HepG2 (cell line): ENCODE results near the gene FRMD8. TPM values are rescaled to one million over a fixed set of nuclear protein-coding genes. Genes with fewer than 3 reads are reported as not detected.

ENCODE experiments used
- CREM ChIP-seq, 2 experiments: sonication (generic) in 1 of 2; formaldehyde crosslinking in 1 of 2; IDR thresholded peaks; 2 replicates each; pipeline versions ENCODE4 v1.4.0 to v1.6.1; 2016 to 2020; ENCODE audit warnings: antibody characterized with exemption in 1 of 2, mild to moderate bottlenecking in 1 of 2, missing genetic modification reagents in 1 of 2
- EED ChIP-seq: sonication (generic); formaldehyde crosslinking; IDR thresholded peaks from 2 replicates; pipeline ENCODE4 v1.5.0; 2020; ENCODE audit warnings: mild to moderate bottlenecking, missing genetic modification reagents
- GLI4 ChIP-seq: sonication (generic); formaldehyde crosslinking; IDR thresholded peaks from 2 replicates; pipeline ENCODE4 v1.5.1; 2020; ENCODE audit warnings: missing genetic modification reagents, mild to moderate bottlenecking, moderate library complexity, borderline replicate concordance
- KLF16 ChIP-seq, 2 experiments: sonication (generic) in 1 of 2; formaldehyde crosslinking in 1 of 2; IDR thresholded peaks; 2 replicates each; pipeline versions ENCODE4 v1.6.1 to v1.8.0; 2016 to 2023; ENCODE audit warnings: missing genetic modification reagents in 2 of 2, missing compliant biosample characterization in 1 of 2
- MYC ChIP-seq: sonication (generic); formaldehyde crosslinking; IDR thresholded peaks from 2 replicates; pipeline ENCODE4 v1.9.0; 2021; ENCODE audit warnings: missing genetic modification reagents, borderline replicate concordance
- NBN ChIP-seq: fragments of 450-650 bp; conservative IDR thresholded peaks from 2 replicates; pipeline ENCODE4 v1.6.1; 2017
- SOX13 ChIP-seq, 3 experiments: fragments of 450-650 bp in 1 of 3; sonication (generic) in 1 of 3; formaldehyde crosslinking in 1 of 3; IDR thresholded peaks in 2 of 3; conservative IDR thresholded peaks in 1 of 3; 2 replicates each; pipeline versions ENCODE4 v1.5.0 to v1.6.1; 2016 to 2020; ENCODE audit warnings: antibody characterized with exemption in 1 of 3, mild to moderate bottlenecking in 1 of 3, missing compliant biosample characterization in 1 of 3, missing genetic modification reagents in 1 of 3, moderate library complexity in 1 of 3
- SOX6 ChIP-seq, 2 experiments: fragments of 450-650 bp in 1 of 2; sonication (generic) in 1 of 2; formaldehyde crosslinking in 1 of 2; IDR thresholded peaks; 2 replicates each; pipeline versions ENCODE4 v1.4.0 to v1.6.1; 2017 to 2020; ENCODE audit warnings: antibody characterized with exemption in 1 of 2, mild to moderate bottlenecking in 1 of 2, missing genetic modification reagents in 1 of 2
- TARDBP ChIP-seq: sonication (generic); formaldehyde crosslinking; IDR thresholded peaks from 2 replicates; pipeline ENCODE4 v1.8.0; 2022; ENCODE audit warnings: mild to moderate bottlenecking, missing genetic modification reagents
- ZFY ChIP-seq: sonication (generic); formaldehyde crosslinking; IDR thresholded peaks from 2 replicates; pipeline ENCODE4 v1.4.0; 2020; ENCODE audit warnings: missing genetic modification reagents
- ZNF264 ChIP-seq: sonication (generic); formaldehyde crosslinking; IDR thresholded peaks from 2 replicates; pipeline ENCODE4 v1.4.0; 2020; ENCODE audit warnings: missing genetic modification reagents
- ZNF326 ChIP-seq: sonication (generic); formaldehyde crosslinking; IDR thresholded peaks from 2 replicates; pipeline ENCODE4 v1.4.0; 2020; ENCODE audit warnings: missing genetic modification reagents, borderline replicate concordance
- ZNF605 ChIP-seq: sonication (generic); formaldehyde crosslinking; IDR thresholded peaks from 2 replicates; pipeline ENCODE4 v1.8.0; 2022; ENCODE audit warnings: mild to moderate bottlenecking, missing genetic modification reagents
- ZNF607 ChIP-seq: sonication (generic); formaldehyde crosslinking; IDR thresholded peaks from 2 replicates; pipeline ENCODE4 v1.5.1; 2020; ENCODE audit warnings: missing genetic modification reagents, mild to moderate bottlenecking, borderline replicate concordance
- polyA plus RNA-seq, 8 experiments: library from polyadenylated mRNA; depleted of rRNA in 3 of 8; stranded (reverse) in 7 of 8; unstranded in 1 of 8; fragments of >200 nt; fragmentation: Illumina TruSeq in 4 of 8; extraction: Trizol in 4 of 8; gene quantifications; 2 replicates each; pipeline versions ENCODE4 v1.2.1 to v1.2.3, GENCODE V29; 2011 to 2016; ENCODE audit warnings: low read depth in 4 of 8, missing spikeins in 1 of 8, mixed read lengths in 1 of 8; ENCODE audit not compliant: insufficient read depth in 1 of 8
- total RNA-seq, 5 experiments: library from RNA; depleted of rRNA; stranded (reverse); fragments of >200 nt; fragmentation: Illumina TruSeq; extraction: Trizol; gene quantifications; 2 replicates each; pipeline ENCODE4 v1.2.3, GENCODE V29; 2016; ENCODE audit warnings: low read depth in 1 of 5
- TF ChIP-seq, protein P1 (sequence below): sonication (generic); formaldehyde crosslinking; IDR thresholded peaks from 2 replicates; pipeline ENCODE4 v1.5.0; 2020; ENCODE audit warnings: mild to moderate bottlenecking, missing genetic modification reagents
- TF ChIP-seq, protein P2 (sequence below): sonication (generic); formaldehyde crosslinking; IDR thresholded peaks from 2 replicates; pipeline ENCODE4 v1.4.0; 2020; ENCODE audit warnings: missing genetic modification reagents, mild to moderate bottlenecking, borderline replicate concordance
- TF ChIP-seq, protein P3 (sequence below): sonication (generic); formaldehyde crosslinking; conservative IDR thresholded peaks from 2 replicates; pipeline ENCODE4 v1.4.0; 2020; ENCODE audit warnings: mild to moderate bottlenecking, missing genetic modification reagents, moderate library complexity
- TF ChIP-seq, protein P4 (sequence below): sonication (generic); formaldehyde crosslinking; IDR thresholded peaks from 2 replicates; pipeline ENCODE4 v1.4.0; 2020; ENCODE audit warnings: missing genetic modification reagents

The FRMD8 gene
- total and polyA plus RNA-seq, 2 of the 13 experiments (the other 11 are each of a cell fraction or from before 2014, with no cell fraction given): 5.8 to 20.6 TPM

DNA sequence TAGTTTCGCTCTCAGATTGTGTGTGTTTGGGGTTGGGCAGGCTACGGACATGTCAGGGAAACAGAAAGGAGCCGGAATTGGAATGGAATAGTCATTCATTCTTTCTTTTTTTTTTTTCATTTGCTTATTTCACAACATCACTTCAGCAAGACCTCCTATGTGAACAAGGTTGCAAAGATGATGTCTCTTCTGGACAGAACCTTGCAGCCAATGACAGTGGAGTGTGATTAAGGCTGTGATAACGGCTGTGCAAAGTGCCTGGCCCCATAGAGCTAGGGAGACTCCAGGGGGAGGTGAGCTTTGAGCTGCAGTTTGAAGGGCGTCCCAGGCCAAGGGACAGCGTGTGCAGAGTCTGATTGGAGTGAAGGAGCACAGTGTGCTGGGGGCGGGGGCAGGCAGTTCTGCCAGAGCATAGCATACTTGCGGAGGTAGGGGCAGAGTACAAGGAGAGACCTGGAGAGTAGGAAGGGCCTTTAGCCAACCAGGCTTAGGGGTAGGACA, 28.5 kb upstream of the FRMD8 start (continued):
- TF ChIP-seq GLI4 (CRISPR knock-in tag) (peak; percentile 44; the same call in 1 of the 2 replicates), EED (CRISPR knock-in tag) (no peak), TARDBP (CRISPR knock-in tag) (peak; percentile 88), CREM (IDR thresholded peaks at IDR 0.05) (peak; percentile 70; the same call in 1 of the 2 replicates), CREM (CRISPR knock-in tag; IDR thresholded peaks at IDR 0.05) (no peak), ZFY (CRISPR knock-in tag) (no peak), NBN (no peak), ZNF326 (CRISPR knock-in tag) (no peak), MYC (peak; percentile 69; the same call in 1 of the 2 replicates), SOX13 (IDR thresholded peaks at IDR 0.05) (no peak), SOX13 (CRISPR knock-in tag; conservative IDR thresholded peaks at IDR 0.05 in 1 of 2, IDR thresholded peaks at IDR 0.05 in 1 of 2) (peak in 1 of 2 experiments; percentile 27; a peak in 1 of 4 replicates), SOX6 (IDR thresholded peaks at IDR 0.05) (no peak), SOX6 (CRISPR knock-in tag; IDR thresholded peaks at IDR 0.05) (peak; percentile 87), ZNF605 (CRISPR knock-in tag) (peak; percentile 27; the same call in 1 of the 2 replicates), ZNF264 (CRISPR knock-in tag) (peak; percentile 89; the same call in 1 of the 2 replicates), ZNF607 (CRISPR knock-in tag) (peak; percentile 67; the same call in 1 of the 2 replicates), KLF16 (CRISPR knock-in tag; IDR thresholded peaks at IDR 0.05) (peak in 1 of 2 experiments; percentile 37; a peak in 1 of 4 replicates)
- TF ChIP-seq, protein P1, sequence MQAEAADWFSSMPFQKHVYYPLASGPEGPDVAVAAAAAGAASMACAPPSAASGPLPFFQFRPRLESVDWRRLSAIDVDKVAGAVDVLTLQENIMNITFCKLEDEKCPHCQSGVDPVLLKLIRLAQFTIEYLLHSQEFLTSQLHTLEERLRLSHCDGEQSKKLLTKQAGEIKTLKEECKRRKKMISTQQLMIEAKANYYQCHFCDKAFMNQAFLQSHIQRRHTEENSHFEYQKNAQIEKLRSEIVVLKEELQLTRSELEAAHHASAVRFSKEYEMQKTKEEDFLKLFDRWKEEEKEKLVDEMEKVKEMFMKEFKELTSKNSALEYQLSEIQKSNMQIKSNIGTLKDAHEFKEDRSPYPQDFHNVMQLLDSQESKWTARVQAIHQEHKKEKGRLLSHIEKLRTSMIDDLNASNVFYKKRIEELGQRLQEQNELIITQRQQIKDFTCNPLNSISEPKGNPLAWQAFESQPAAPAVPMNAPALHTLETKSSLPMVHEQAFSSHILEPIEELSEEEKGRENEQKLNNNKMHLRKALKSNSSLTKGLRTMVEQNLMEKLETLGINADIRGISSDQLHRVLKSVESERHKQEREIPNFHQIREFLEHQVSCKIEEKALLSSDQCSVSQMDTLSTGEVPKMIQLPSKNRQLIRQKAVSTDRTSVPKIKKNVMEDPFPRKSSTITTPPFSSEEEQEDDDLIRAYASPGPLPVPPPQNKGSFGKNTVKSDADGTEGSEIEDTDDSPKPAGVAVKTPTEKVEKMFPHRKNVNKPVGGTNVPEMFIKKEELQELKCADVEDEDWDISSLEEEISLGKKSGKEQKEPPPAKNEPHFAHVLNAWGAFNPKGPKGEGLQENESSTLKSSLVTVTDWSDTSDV (CRISPR knock-in tag): no peak
- TF ChIP-seq, protein P2, sequence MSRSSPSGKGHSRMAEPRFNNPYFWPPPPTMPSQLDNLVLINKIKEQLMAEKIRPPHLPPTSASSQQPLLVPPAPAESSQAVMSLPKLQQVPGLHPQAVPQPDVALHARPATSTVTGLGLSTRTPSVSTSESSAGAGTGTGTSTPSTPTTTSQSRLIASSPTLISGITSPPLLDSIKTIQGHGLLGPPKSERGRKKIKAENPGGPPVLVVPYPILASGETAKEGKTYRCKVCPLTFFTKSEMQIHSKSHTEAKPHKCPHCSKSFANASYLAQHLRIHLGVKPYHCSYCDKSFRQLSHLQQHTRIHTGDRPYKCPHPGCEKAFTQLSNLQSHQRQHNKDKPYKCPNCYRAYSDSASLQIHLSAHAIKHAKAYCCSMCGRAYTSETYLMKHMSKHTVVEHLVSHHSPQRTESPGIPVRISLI (CRISPR knock-in tag): peak; percentile 97
- TF ChIP-seq, protein P3, sequence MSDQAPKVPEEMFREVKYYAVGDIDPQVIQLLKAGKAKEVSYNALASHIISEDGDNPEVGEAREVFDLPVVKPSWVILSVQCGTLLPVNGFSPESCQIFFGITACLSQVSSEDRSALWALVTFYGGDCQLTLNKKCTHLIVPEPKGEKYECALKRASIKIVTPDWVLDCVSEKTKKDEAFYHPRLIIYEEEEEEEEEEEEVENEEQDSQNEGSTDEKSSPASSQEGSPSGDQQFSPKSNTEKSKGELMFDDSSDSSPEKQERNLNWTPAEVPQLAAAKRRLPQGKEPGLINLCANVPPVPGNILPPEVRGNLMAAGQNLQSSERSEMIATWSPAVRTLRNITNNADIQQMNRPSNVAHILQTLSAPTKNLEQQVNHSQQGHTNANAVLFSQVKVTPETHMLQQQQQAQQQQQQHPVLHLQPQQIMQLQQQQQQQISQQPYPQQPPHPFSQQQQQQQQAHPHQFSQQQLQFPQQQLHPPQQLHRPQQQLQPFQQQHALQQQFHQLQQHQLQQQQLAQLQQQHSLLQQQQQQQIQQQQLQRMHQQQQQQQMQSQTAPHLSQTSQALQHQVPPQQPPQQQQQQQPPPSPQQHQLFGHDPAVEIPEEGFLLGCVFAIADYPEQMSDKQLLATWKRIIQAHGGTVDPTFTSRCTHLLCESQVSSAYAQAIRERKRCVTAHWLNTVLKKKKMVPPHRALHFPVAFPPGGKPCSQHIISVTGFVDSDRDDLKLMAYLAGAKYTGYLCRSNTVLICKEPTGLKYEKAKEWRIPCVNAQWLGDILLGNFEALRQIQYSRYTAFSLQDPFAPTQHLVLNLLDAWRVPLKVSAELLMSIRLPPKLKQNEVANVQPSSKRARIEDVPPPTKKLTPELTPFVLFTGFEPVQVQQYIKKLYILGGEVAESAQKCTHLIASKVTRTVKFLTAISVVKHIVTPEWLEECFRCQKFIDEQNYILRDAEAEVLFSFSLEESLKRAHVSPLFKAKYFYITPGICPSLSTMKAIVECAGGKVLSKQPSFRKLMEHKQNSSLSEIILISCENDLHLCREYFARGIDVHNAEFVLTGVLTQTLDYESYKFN (CRISPR knock-in tag): peak; percentile 89
- TF ChIP-seq, protein P4, sequence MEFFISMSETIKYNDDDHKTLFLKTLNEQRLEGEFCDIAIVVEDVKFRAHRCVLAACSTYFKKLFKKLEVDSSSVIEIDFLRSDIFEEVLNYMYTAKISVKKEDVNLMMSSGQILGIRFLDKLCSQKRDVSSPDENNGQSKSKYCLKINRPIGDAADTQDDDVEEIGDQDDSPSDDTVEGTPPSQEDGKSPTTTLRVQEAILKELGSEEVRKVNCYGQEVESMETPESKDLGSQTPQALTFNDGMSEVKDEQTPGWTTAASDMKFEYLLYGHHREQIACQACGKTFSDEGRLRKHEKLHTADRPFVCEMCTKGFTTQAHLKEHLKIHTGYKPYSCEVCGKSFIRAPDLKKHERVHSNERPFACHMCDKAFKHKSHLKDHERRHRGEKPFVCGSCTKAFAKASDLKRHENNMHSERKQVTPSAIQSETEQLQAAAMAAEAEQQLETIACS (CRISPR knock-in tag): peak; percentile 54; the same call in 1 of the 2 replicates
